Loucy (cell line): ENCODE measurements around the gene RRP7A.
"Not testable (repeated sequence)": the region's sequence is repeated elsewhere in the genome, so short reads cannot be mapped to it uniquely, and the experiment has no call there.

Source experiments
- H2AFZ ChIP-seq: fragments of 200-600 bp; sonication (generic); 2 replicates; pipeline ENCODE4 v1.6.0; 2016; ENCODE audit warnings: antibody characterized with exemption, mild to moderate bottlenecking, low read length, moderate library complexity
- H3F3A ChIP-seq: fragments of 200-600 bp; 2 replicates; pipeline ENCODE4 v1.6.0; 2016; ENCODE audit warnings: antibody characterized with exemption, low read depth, mild to moderate bottlenecking
- H3K27me3 ChIP-seq: fragments of 200-600 bp; sonication (generic); 2 replicates; pipeline ENCODE4 v1.6.1; 2014; ENCODE audit warnings: low read length, mild to moderate bottlenecking; ENCODE audit not compliant: insufficient read depth, poor library complexity, severe bottlenecking
- H3K36me3 ChIP-seq: fragments of 200-600 bp; sonication (generic); 2 replicates; pipeline ENCODE4 v1.6.1; 2016; ENCODE audit warnings: low read length; ENCODE audit not compliant: insufficient read depth
- H3K4me1 ChIP-seq: fragments of 200-600 bp; sonication (generic); 2 replicates; pipeline ENCODE4 v1.5.1; 2014; ENCODE audit warnings: low read length, mild to moderate bottlenecking; ENCODE audit not compliant: insufficient read depth, poor library complexity, severe bottlenecking
- H3K4me2 ChIP-seq: fragments of 200-600 bp; sonication (generic); 2 replicates; pipeline ENCODE4 v1.6.0; 2014; ENCODE audit warnings: antibody characterized with exemption, low read length, low read depth, mild to moderate bottlenecking; ENCODE audit not compliant: poor library complexity, severe bottlenecking
- H3K4me3 ChIP-seq: fragments of 200-600 bp; sonication (generic); 2 replicates; pipeline ENCODE4 v1.5.1; 2014; ENCODE audit warnings: low read length, mild to moderate bottlenecking, mixed read lengths; ENCODE audit not compliant: poor library complexity, severe bottlenecking
- H3K79me2 ChIP-seq: fragments of 200-600 bp; sonication (generic); 2 replicates; pipeline ENCODE4 v1.6.1; 2014; ENCODE audit warnings: low read length; ENCODE audit not compliant: insufficient read depth
- H3K9ac ChIP-seq: fragments of 200-600 bp; sonication (generic); 2 replicates; pipeline ENCODE4 v1.6.0; 2014; ENCODE audit warnings: mild to moderate bottlenecking, low read depth, low read length, moderate library complexity; ENCODE audit not compliant: poor library complexity, severe bottlenecking
- H3K9me2 ChIP-seq: fragments of 200-600 bp; sonication (generic); replicated peaks from 2 replicates; pipeline ENCODE4 v1.6.1; 2016; ENCODE audit warnings: low read depth, low read length, mixed read lengths
- H3K9me3 ChIP-seq: fragments of 200-600 bp; sonication (generic); 2 replicates; pipeline ENCODE4 v1.6.1; 2014; ENCODE audit warnings: mild to moderate bottlenecking, antibody characterized with exemption, low read length, low read depth; ENCODE audit not compliant: insufficient read depth
- H4K20me1 ChIP-seq: fragments of 200-600 bp; sonication (generic); 2 replicates; pipeline ENCODE4 v1.6.0; 2014; ENCODE audit warnings: antibody characterized with exemption, low read length, mild to moderate bottlenecking; ENCODE audit not compliant: insufficient read depth, poor library complexity, severe bottlenecking
- EZH2phosphoT487 ChIP-seq: fragments of 200-600 bp; IDR thresholded peaks from 2 replicates; pipeline ENCODE4 v1.6.1; 2018; ENCODE audit warnings: antibody characterized with exemption, mild to moderate bottlenecking, moderate library complexity, borderline replicate concordance
- TF ChIP-seq, protein P1 (sequence below): fragments of 200-600 bp; sonication (generic); conservative IDR thresholded peaks from 2 replicates; pipeline ENCODE4 v1.5.1; 2014; ENCODE audit warnings: mild to moderate bottlenecking, antibody characterized with exemption, low read length

The RRP7A gene

DNA sequence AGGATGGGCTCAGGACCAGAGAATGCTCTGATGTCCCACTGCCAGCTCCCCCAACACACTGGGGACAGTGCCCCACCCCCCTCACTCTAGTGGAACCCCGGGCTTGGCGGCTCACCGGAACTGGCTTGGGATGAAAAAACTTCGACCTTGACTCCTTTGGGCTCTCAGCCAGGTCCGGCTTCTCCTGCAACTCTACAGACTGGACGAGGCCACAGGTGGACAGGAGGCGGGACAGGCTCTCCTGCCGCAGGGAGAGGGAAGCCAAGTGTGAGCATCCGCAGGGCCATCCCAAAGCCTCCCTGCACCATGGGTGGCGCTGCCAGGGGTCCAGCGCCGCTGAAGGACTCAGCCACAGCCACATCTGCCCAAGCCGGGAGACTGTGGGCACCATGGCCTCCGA is 3.7 kb downstream of the RRP7A start:
- peaks cover 7% of the 10 kb centered on the region for H3K4me1 ChIP-seq
- H3K36me3 ChIP-seq: peaks cover 5% of the 10 kb centered on the region; the same call in 1 of the 2 replicates
- H3K9ac ChIP-seq: no peak overlapping the region

DNA sequence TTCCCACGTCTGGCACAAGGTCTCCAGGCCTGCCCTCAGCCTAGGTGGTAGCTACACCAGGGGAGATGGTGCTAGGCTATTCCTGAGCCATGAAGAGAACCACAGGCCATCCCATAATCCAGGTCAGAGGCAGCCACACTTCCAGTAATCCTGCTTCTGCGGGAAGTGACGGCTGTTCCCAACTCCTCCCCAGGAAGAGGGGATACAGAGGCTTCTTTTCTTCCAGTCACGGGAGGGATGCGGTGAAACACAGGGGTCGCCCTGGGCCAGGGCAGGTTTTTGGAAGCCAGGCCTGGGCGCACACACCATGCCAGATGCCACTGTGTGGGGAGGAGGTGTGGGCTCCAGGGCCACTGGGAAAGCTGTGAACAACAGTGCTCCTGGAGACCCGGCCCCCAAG is 4.3 kb downstream of the RRP7A start:
- not testable (repeated sequence) for H3K4me1 ChIP-seq, H3K36me3 ChIP-seq, H3K9ac ChIP-seq, H3K27me3 ChIP-seq, H3K9me3 ChIP-seq, H3F3A ChIP-seq, H3K9me2 ChIP-seq, H3K4me3 ChIP-seq, H3K4me2 ChIP-seq, H2AFZ ChIP-seq, H4K20me1 ChIP-seq
- H3K79me2 ChIP-seq: peaks cover 37% of the 10 kb centered on the region; the same call in 1 of the 2 replicates

More for the DNA sequence above, 3.7 kb downstream of the RRP7A start:
- no peak for TF ChIP-seq EZH2phosphoT487
- TF ChIP-seq, protein P1, sequence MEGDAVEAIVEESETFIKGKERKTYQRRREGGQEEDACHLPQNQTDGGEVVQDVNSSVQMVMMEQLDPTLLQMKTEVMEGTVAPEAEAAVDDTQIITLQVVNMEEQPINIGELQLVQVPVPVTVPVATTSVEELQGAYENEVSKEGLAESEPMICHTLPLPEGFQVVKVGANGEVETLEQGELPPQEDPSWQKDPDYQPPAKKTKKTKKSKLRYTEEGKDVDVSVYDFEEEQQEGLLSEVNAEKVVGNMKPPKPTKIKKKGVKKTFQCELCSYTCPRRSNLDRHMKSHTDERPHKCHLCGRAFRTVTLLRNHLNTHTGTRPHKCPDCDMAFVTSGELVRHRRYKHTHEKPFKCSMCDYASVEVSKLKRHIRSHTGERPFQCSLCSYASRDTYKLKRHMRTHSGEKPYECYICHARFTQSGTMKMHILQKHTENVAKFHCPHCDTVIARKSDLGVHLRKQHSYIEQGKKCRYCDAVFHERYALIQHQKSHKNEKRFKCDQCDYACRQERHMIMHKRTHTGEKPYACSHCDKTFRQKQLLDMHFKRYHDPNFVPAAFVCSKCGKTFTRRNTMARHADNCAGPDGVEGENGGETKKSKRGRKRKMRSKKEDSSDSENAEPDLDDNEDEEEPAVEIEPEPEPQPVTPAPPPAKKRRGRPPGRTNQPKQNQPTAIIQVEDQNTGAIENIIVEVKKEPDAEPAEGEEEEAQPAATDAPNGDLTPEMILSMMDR: no peak
- no peaks in the 10 kb centered on the region for H3K9me2 ChIP-seq
- no peaks in the 10 kb centered on the region for H3K27me3 ChIP-seq
- no peaks in the 10 kb centered on the region for H3K9me3 ChIP-seq
- peaks cover 37% of the 10 kb centered on the region; the same call in 1 of the 2 replicates for H3K79me2 ChIP-seq
- H3K4me2 ChIP-seq: no peak overlapping the region
- peaks cover 7% of the 10 kb centered on the region for H4K20me1 ChIP-seq
- H2AFZ ChIP-seq: no peak overlapping the region
- H3K4me3 ChIP-seq: no peak overlapping the region
- no peaks in the 10 kb centered on the region for H3F3A ChIP-seq

DNA sequence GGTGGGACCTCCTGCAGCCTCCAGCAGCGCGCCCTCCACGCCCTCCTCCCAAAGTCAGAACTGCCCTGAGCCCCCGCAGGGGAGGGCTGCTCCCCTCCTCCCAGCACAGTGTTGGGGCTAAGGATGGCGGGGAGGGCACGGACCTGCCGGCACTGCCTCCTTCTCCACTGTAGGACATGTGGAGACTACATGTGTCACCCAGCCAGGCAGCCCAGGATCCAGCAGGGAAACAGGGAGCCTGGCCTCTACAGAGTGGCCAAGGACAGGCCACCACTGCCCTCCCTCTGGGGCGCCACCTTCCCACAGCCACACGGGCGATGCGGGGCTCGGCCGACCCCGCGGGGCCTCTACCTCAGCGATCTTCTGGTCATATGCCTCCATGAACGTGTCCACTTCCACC is 5.3 kb downstream of the RRP7A start:
- H3F3A ChIP-seq, H2AFZ ChIP-seq, H3K4me3 ChIP-seq, H3K9me2 ChIP-seq, H3K9me3 ChIP-seq, H3K36me3 ChIP-seq, H3K4me1 ChIP-seq, H4K20me1 ChIP-seq, H3K27me3 ChIP-seq, H3K9ac ChIP-seq, H3K4me2 ChIP-seq: not testable (repeated sequence)
- H3K79me2 ChIP-seq: peaks cover 35% of the 10 kb centered on the region; the same call in 1 of the 2 replicates

DNA sequence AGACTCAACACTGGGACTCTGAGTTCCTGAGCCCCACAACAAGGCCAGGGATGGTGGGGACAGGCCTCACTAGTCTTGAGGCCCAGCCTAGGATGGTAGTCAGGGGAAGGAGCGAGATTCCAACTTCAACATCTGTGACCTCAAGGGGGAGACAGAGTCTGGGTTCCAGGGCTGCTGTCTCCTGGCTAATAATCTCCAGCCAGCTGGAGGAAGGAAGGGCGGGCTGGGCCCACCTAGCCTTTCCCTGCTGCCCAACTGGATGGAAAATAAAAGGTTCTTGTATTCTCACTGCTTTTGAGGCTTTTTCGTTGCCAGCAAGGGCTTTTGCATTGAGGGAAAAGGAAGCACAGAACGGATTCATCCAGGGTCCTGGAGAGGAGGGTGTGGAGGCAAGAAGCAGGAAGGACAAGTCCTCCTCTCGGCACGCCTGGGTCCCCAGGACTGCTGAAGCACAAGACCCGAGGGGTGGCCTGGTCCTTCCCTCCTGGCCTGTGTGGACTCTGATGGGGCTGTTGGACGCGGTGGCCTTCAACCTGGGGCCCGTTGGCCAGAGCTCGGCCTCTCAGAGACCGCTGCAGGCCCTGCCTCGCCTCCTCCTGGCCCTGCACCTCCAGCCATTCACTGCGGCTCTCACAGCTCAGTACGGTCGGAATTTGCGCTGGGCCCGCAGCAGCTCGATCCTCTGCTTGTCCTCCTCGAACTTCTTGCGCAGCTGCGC is 7.2 kb downstream of the RRP7A start:
- TF ChIP-seq, protein P1: 0 out of 2 replicates have a peak, but pooled peaks have one; percentile 14
- not testable (repeated sequence) for H3K9me2 ChIP-seq

More for the DNA sequence above, 7.2 kb downstream of the RRP7A start:
- H3K36me3 ChIP-seq, H3K4me1 ChIP-seq, H3K4me2 ChIP-seq, H2AFZ ChIP-seq, H3F3A ChIP-seq, H3K4me3 ChIP-seq, H4K20me1 ChIP-seq, H3K9ac ChIP-seq, H3K27me3 ChIP-seq, H3K9me3 ChIP-seq: not testable (repeated sequence)
- H3K79me2 ChIP-seq: peaks cover 20% of the 10 kb centered on the region; the same call in 1 of the 2 replicates
